Measurements from ENCODE around the gene SLC25A13. TPM values are rescaled to one million over a fixed set of nuclear protein-coding genes. Genes with fewer than 3 reads are reported as not detected.

SLC25A13 gene
- total and polyA plus RNA-seq, 2 experiments from 2014 or later: 4.8 to 19.1 TPM

GRCh38 chr7:96346293-96346953 is 24.5 kb upstream of the SLC25A13 start:
- H3F3A ChIP-seq (ENCODE audit: insufficient read depth): no peaks in the 10 kb centered on the region
- no peaks in the 10 kb centered on the region for H3K79me2 ChIP-seq (ENCODE audit: insufficient read depth)
- H3K27ac ChIP-seq: no peak overlapping the region
- no peaks in the 10 kb centered on the region for H3K36me3 ChIP-seq (ENCODE audit: low read depth)
- no peak overlapping the region for H2AFZ ChIP-seq
- TF ChIP-seq EZH2phosphoT487 (IDR thresholded peaks at IDR 0.05; ENCODE audit: insufficient read depth, low read depth) (no peak), EZH2 (IDR thresholded peaks at IDR 0.05; ENCODE audit: insufficient read depth, poor library complexity, severe bottlenecking) (no peak)
- no peaks in the 10 kb centered on the region for H3K4me1 ChIP-seq (ENCODE audit: insufficient read depth)
- H3K9me2 ChIP-seq (ENCODE audit: insufficient read depth): no peaks in the 10 kb centered on the region
- no peak for DNase-seq
- no peaks in the 10 kb centered on the region for H4K20me1 ChIP-seq (ENCODE audit: insufficient read depth)
- no peaks in the 10 kb centered on the region for H3K9me3 ChIP-seq (ENCODE audit: low read depth)
- H3K27me3 ChIP-seq (replicated peaks; ENCODE audit: insufficient read depth): peaks cover 9% of the 10 kb centered on the region; the same call in 1 of the 2 replicates
- no peak overlapping the region for H3K4me3 ChIP-seq
- H3K9ac ChIP-seq: no peak overlapping the region
- WGBS, 2 experiments (ENCODE audit: low coverage in 1 of 2, low lambda C conversion rate in 2 of 2, missing lambda C conversion rate in 2 of 2): 37 to 39% methylated on average over 5 of the region's 5 CpGs
- H3K4me2 ChIP-seq (ENCODE audit: unreplicated experiment): no peak overlapping the region
- in situ Hi-C loops (cut with MboI): no loop called here

- WGBS, 2 experiments (ENCODE audit: low coverage in 1 of 2, low lambda C conversion rate in 2 of 2, missing lambda C conversion rate in 2 of 2): 77 to 80% methylated on average over 2 of the region's 2 CpGs
- H3F3A ChIP-seq (ENCODE audit: insufficient read depth): no peaks in the 10 kb centered on the region
- H3K36me3 ChIP-seq (ENCODE audit: low read depth): no peaks in the 10 kb centered on the region
- no peak overlapping the region for H3K9ac ChIP-seq
- no peaks in the 10 kb centered on the region for H3K9me3 ChIP-seq (ENCODE audit: low read depth)
- no peaks in the 10 kb centered on the region for H4K20me1 ChIP-seq (ENCODE audit: insufficient read depth)
- H3K4me3 ChIP-seq: no peak overlapping the region
- H3K79me2 ChIP-seq (ENCODE audit: insufficient read depth): no peaks in the 10 kb centered on the region
- no peaks in the 10 kb centered on the region for H3K9me2 ChIP-seq (ENCODE audit: insufficient read depth)
- in situ Hi-C loops (cut with MboI): no loop called here
- H3K27ac ChIP-seq: no peak overlapping the region
- H3K4me1 ChIP-seq (ENCODE audit: insufficient read depth): no peaks in the 10 kb centered on the region
- no peaks in the 10 kb centered on the region for H3K27me3 ChIP-seq (replicated peaks; ENCODE audit: insufficient read depth)
- H3K4me2 ChIP-seq (ENCODE audit: unreplicated experiment): no peak overlapping the region
- TF ChIP-seq EZH2 (IDR thresholded peaks at IDR 0.05; ENCODE audit: insufficient read depth, poor library complexity, severe bottlenecking) (no peak), EZH2phosphoT487 (IDR thresholded peaks at IDR 0.05; ENCODE audit: insufficient read depth, low read depth) (no peak)
- no peak overlapping the region for H2AFZ ChIP-seq
- no peak for DNase-seq
Measured at GRCh38 chr7:96344236-96344635, 22.3 kb upstream of the SLC25A13 start.

- H3K4me1 ChIP-seq (ENCODE audit: insufficient read depth): no peaks in the 10 kb centered on the region
- H3K79me2 ChIP-seq (ENCODE audit: insufficient read depth): no peaks in the 10 kb centered on the region
- H3K27me3 ChIP-seq (replicated peaks; ENCODE audit: insufficient read depth): no peaks in the 10 kb centered on the region
- DNase-seq: no peak
- TF ChIP-seq EZH2phosphoT487 (IDR thresholded peaks at IDR 0.05; ENCODE audit: insufficient read depth, low read depth) (no peak), EZH2 (IDR thresholded peaks at IDR 0.05; ENCODE audit: insufficient read depth, poor library complexity, severe bottlenecking) (no peak)
- no peak overlapping the region for H2AFZ ChIP-seq
- H3K4me3 ChIP-seq: no peak overlapping the region
- H3K9me2 ChIP-seq (ENCODE audit: insufficient read depth): no peaks in the 10 kb centered on the region
- no peaks in the 10 kb centered on the region for H3K36me3 ChIP-seq (ENCODE audit: low read depth)
- in situ Hi-C loops (cut with MboI): no loop called here
- 70 to 78% methylated on average over 1 of the region's 1 CpG for WGBS, 2 experiments (ENCODE audit: low coverage in 1 of 2, low lambda C conversion rate in 2 of 2, missing lambda C conversion rate in 2 of 2)
- no peaks in the 10 kb centered on the region for H4K20me1 ChIP-seq (ENCODE audit: insufficient read depth)
- H3F3A ChIP-seq (ENCODE audit: insufficient read depth): no peaks in the 10 kb centered on the region
- H3K9me3 ChIP-seq (ENCODE audit: low read depth): no peaks in the 10 kb centered on the region
- H3K9ac ChIP-seq: no peak overlapping the region
- H3K27ac ChIP-seq: no peak overlapping the region
- H3K4me2 ChIP-seq (ENCODE audit: unreplicated experiment): no peak overlapping the region
Measured at GRCh38 chr7:96342049-96342448, 20.2 kb upstream of the SLC25A13 start.

- H3K27me3 ChIP-seq (replicated peaks; ENCODE audit: insufficient read depth): peaks cover 3% of the 10 kb centered on the region; the same call in 1 of the 2 replicates
- H3K4me3 ChIP-seq: no peak overlapping the region
- TF ChIP-seq EZH2 (IDR thresholded peaks at IDR 0.05; ENCODE audit: insufficient read depth, poor library complexity, severe bottlenecking) (no peak), EZH2phosphoT487 (IDR thresholded peaks at IDR 0.05; ENCODE audit: insufficient read depth, low read depth) (no peak)
- no peak overlapping the region for H3K4me2 ChIP-seq (ENCODE audit: unreplicated experiment)
- no peak overlapping the region for H3K9ac ChIP-seq
- H3F3A ChIP-seq (ENCODE audit: insufficient read depth): no peaks in the 10 kb centered on the region
- H3K9me3 ChIP-seq (ENCODE audit: low read depth): no peaks in the 10 kb centered on the region
- no peaks in the 10 kb centered on the region for H3K79me2 ChIP-seq (ENCODE audit: insufficient read depth)
- in situ Hi-C loops (cut with MboI): no loop called here
- peak; percentile 3 for DNase-seq
- no peaks in the 10 kb centered on the region for H3K9me2 ChIP-seq (ENCODE audit: insufficient read depth)
- no peak overlapping the region for H2AFZ ChIP-seq
- no peaks in the 10 kb centered on the region for H4K20me1 ChIP-seq (ENCODE audit: insufficient read depth)
- no peaks in the 10 kb centered on the region for H3K36me3 ChIP-seq (ENCODE audit: low read depth)
- H3K27ac ChIP-seq: no peak overlapping the region
- H3K4me1 ChIP-seq (ENCODE audit: insufficient read depth): no peaks in the 10 kb centered on the region
Measured at GRCh38 chr7:96337519-96337918, 15.6 kb upstream of the SLC25A13 start.
